Jurkat, Clone E6-1 (cell line): Measurements from ENCODE around the gene MTMR12.
"Not testable (repeated sequence)": the region's sequence is repeated elsewhere in the genome, so short reads cannot be mapped to it uniquely, and the experiment has no call there.

Source experiments
- DNase-seq: peaks from one replicate; pipeline ENCODE4 v3.0.0-alpha.2; 2011; ENCODE audit warnings: low read depth, low spot score
- H3K4me3 ChIP-seq: 2 replicates; pipeline ENCODE4 v1.5.1; 2011; ENCODE audit warnings: mild to moderate bottlenecking, low read length, control low read depth, moderate library complexity

Gene MTMR12

GRCh38 chr5:32326216-32326772 is 13.6 kb upstream of the MTMR12 start:
- no peak overlapping the region for H3K4me3 ChIP-seq
- DNase-seq: no peak

GRCh38 chr5:32325616-32326015 is 12.9 kb upstream of the MTMR12 start:
- no peak for DNase-seq
- H3K4me3 ChIP-seq: no peak overlapping the region

GRCh38 chr5:32325062-32325461 is 12.3 kb upstream of the MTMR12 start:
- H3K4me3 ChIP-seq: no peak overlapping the region

GRCh38 chr5:32323741-32324140 is 11.0 kb upstream of the MTMR12 start:
- H3K4me3 ChIP-seq: no peak overlapping the region

More at GRCh38 chr5:32325062-32325461, 12.3 kb upstream of the MTMR12 start:
- DNase-seq: no peak

GRCh38 chr5:32322882-32323281 is 10.1 kb upstream of the MTMR12 start:
- H3K4me3 ChIP-seq: no peak overlapping the region
- no peak for DNase-seq

More at GRCh38 chr5:32323741-32324140, 11.0 kb upstream of the MTMR12 start:
- no peak for DNase-seq

- not testable (repeated sequence) for DNase-seq, H3K4me3 ChIP-seq
Measured at GRCh38 chr5:32321787-32322186, 9.0 kb upstream of the MTMR12 start.

GRCh38 chr5:32320576-32320975 is 7.8 kb upstream of the MTMR12 start:
- no peak for DNase-seq

GRCh38 chr5:32319926-32320543 is 7.3 kb upstream of the MTMR12 start:
- H3K4me3 ChIP-seq: no peak overlapping the region

More at GRCh38 chr5:32320576-32320975, 7.8 kb upstream of the MTMR12 start:
- H3K4me3 ChIP-seq: no peak overlapping the region

GRCh38 chr5:32319392-32319791 is 6.7 kb upstream of the MTMR12 start:
- no peak overlapping the region for H3K4me3 ChIP-seq
- DNase-seq: no peak

More at GRCh38 chr5:32319926-32320543, 7.3 kb upstream of the MTMR12 start:
- no peak for DNase-seq

- no peak for DNase-seq
- H3K4me3 ChIP-seq: no peak overlapping the region
Measured at GRCh38 chr5:32317041-32317440, 4.3 kb upstream of the MTMR12 start.

GRCh38 chr5:32315221-32316014 is 2.7 kb upstream of the MTMR12 start:
- H3K4me3 ChIP-seq: no peak overlapping the region
- DNase-seq: no peak

GRCh38 chr5:32314658-32315057 is 1.9 kb upstream of the MTMR12 start:
- DNase-seq: no peak
- no peak overlapping the region for H3K4me3 ChIP-seq

- not testable (repeated sequence) for H3K4me3 ChIP-seq, DNase-seq
Measured at GRCh38 chr5:32314152-32314488, 1.4 kb upstream of the MTMR12 start.

- no peak for DNase-seq
- peak overlapping the region; percentile 70 for H3K4me3 ChIP-seq
Measured at GRCh38 chr5:32312197-32312594, 543 bp downstream of the MTMR12 start.

GRCh38 chr5:32311404-32312196 is 1.1 kb downstream of the MTMR12 start:
- no peak for DNase-seq
- peak overlapping the region; percentile 70 for H3K4me3 ChIP-seq

GRCh38 chr5:32309761-32310160 is 3.0 kb downstream of the MTMR12 start:
- no peak for DNase-seq
- no peak overlapping the region for H3K4me3 ChIP-seq

- DNase-seq: no peak
- H3K4me3 ChIP-seq: no peak overlapping the region
Measured at GRCh38 chr5:32308946-32309345, 3.8 kb downstream of the MTMR12 start.

GRCh38 chr5:32307769-32308194 is 5.0 kb downstream of the MTMR12 start:
- no peak for DNase-seq
- H3K4me3 ChIP-seq: no peak overlapping the region

- DNase-seq: no peak
- no peak overlapping the region for H3K4me3 ChIP-seq
Measured at GRCh38 chr5:32304622-32305021, 8.1 kb downstream of the MTMR12 start.

- H3K4me3 ChIP-seq: no peak overlapping the region
- no peak for DNase-seq
Measured at GRCh38 chr5:32303755-32304120, 9.0 kb downstream of the MTMR12 start.
